Stimulated activated effector memory CD8-positive, alpha-beta T cell treated with anti-CD3 and anti-CD28 coated beads, Interleukin-12 subunit alpha, Interleukin-12 subunit beta, amount 100 ng/mL, for 72 hours (primary cell): ENCODE results near the gene GDPD2.
A peak's percentile ranks its signal among the peaks of the same experiment; 100 is the strongest.

ENCODE experiments used
- ATAC-seq: fragments of 150-1000 bp; cut with Tn5 transposase; 2 replicates; pipeline ENCODE4 v1.10.0; 2021
- DNase-seq, 2 donors: peaks; one replicate each; pipeline ENCODE4 v3.0.0; 2021 to 2022; ENCODE audit warnings: low spot score in 2 of 2
- H3K27ac Mint-ChIP-seq: one replicate; pipeline ENCODE4 v1.8.0; 2022; ENCODE audit warnings: mild to moderate bottlenecking, mixed read lengths
- H3K36me3 Mint-ChIP-seq: one replicate; pipeline ENCODE4 v1.8.0; 2022; ENCODE audit warnings: mild to moderate bottlenecking, mixed read lengths
- H3K4me1 Mint-ChIP-seq: one replicate; pipeline ENCODE4 v1.8.0; 2022; ENCODE audit warnings: mixed read lengths
- H3K4me3 Mint-ChIP-seq: one replicate; pipeline ENCODE4 v1.8.0; 2022; ENCODE audit warnings: mild to moderate bottlenecking, mixed read lengths
- H3K9me3 Mint-ChIP-seq: one replicate; pipeline ENCODE4 v1.8.0; 2022; ENCODE audit warnings: mixed read lengths

GDPD2 gene

DNA sequence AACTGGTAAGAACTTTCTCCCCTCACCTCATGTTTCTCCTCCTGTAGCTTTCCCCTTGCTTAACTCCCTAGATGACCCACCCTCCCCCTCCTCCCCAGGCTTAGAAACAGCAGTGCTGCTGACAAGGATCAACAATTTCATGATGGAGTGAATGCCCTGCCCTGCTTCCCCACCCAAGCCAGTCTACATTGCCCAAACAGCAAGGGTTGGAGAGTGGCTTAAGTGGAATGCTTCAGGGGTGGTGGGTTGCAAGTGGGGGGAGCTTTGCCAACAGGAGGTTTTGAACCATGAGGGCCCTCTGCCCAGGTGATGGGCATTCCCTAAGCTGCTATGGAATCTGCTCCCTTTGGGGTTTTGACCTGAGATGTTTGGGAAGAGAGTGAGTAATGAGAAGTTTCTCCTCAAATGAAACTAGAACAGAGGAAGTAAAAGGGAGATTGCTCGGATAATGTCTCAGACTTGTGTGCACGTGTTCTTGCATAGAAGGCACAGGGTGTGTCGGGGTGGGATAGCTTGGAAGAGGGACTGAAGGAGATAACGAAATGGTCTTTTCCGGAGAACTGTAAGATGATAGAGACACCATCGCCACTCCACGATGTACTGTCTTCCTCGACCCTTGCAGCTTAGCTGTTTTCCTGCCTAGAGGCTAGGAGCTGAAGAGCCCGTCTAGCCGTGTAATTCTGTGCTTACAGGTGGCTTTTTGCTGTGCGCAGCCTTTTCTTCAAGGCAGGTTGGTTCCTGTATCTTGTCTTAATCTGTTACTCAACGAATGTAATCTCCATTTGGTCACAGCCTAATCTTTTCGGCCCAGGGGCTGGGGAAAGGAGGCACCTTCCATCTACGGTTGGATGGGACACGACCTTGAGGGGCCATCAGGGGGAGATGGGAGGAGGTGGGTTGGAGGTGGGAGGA is 10.1 kb downstream of the GDPD2 start:
- Mint-ChIP-seq H3K4me1 (peaks cover 17% of the 10 kb centered on the region), H3K36me3 (peaks cover 6% of the 10 kb centered on the region), H3K27ac (peak overlapping the region; percentile 91), H3K4me3 (peak overlapping the region; percentile 85), H3K9me3 (no peaks in the 10 kb centered on the region)
- no peak for ATAC-seq
- DNase-seq = no peak

DNA sequence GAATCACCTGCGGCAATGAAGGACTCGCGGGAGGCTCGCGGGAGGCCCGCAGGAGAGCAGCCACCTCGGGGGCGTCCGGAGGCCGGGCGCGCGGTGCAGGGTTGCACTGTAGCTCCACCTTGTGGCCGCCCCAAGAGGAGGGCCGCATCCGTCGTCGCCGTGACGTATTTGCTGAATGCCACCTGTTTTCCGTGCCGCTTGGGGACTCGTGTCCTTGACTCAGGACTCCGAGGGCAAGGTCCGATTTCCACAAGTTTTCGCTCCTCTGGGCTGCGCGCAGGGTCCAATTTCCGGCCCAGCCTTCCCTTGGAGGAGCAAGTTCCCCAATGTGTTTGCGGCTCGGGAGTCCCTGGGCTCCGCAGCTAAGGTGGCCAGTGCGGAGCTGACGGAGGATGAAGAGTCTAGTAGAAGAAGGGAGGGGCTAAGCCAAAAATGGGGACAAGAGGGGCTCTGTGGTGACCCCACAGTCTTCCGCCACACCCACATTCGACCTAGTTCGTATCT is 10.8 kb downstream of the GDPD2 start:
- peak overlapping the region; percentile 85 for H3K4me3 Mint-ChIP-seq
- no peaks in the 10 kb centered on the region for H3K9me3 Mint-ChIP-seq
- ATAC-seq (peak; percentile 82), DNase-seq (peak; percentile 57 to 82)
- peaks cover 24% of the 10 kb centered on the region for H3K4me1 Mint-ChIP-seq
- H3K36me3 Mint-ChIP-seq = peaks cover 8% of the 10 kb centered on the region
- peak overlapping the region; percentile 91 for H3K27ac Mint-ChIP-seq

DNA sequence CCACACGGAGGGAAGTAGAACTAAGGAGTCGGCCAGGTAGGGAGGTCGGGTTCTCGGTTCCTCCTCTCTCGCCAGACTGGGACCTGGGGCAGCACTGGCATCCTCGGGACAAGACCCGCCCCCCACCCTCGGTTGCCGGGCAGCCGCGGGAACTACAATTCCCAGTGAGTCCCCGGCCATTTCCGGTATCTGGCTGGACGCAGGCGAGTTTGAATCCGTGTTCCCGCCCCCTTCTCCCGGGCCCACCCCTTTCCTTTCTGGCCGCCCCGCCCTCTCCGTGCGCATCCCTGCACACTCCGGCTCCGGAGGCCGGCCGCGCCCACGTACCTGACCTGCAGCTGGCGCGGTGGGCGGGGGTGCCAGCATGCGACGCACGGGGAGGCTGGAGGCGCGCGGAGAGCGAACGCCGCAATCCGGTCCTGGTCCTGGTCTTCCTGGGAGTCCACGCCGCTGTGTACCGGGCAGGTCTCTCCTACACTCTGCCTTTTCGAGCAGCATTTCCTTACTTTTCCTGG is 11.3 kb downstream of the GDPD2 start:
- Mint-ChIP-seq H3K36me3 (peaks cover 12% of the 10 kb centered on the region), H3K4me3 (peak overlapping the region; percentile 85), H3K27ac (peak overlapping the region; percentile 91), H3K9me3 (no peaks in the 10 kb centered on the region), H3K4me1 (peaks cover 29% of the 10 kb centered on the region)
- ATAC-seq (peak; percentile 75), DNase-seq (peak; percentile 24 to 69)

DNA sequence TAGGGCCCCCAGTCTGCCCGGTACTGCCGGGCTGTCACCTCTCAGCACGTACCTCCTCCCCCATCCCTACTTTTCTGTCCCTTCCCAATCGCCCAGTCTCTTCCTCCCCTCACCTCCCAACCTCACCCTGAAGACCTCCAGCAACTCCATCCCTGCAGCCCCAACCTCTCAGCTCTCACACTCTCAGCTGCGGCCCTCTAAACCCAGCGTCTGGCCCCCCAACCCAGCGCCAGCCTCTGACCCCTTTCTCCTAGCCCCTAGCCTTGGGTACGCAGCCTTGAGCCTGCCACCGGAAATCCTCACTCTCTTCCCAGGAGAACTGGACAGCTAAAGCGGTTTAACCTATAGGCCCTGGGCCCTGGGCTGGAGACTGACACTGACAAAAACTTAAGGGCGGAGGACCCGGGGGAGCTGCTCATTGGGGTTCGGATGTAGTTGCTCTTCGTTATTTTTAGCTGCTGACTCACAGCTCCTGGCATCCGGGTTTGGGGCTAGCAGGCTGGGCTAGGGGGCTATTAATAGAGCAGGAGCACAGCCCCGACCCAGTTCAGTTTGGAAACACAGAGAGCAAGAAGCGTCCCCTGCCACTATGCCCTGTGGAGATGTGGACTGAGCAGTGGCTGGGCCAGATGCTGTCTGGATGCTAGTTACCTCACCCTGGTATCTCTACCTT is 11.9 kb downstream of the GDPD2 start:
- H3K36me3 Mint-ChIP-seq = peaks cover 12% of the 10 kb centered on the region
- ATAC-seq = peak; percentile 2
- peaks cover 29% of the 10 kb centered on the region for H3K4me1 Mint-ChIP-seq
- H3K27ac Mint-ChIP-seq = peak overlapping the region; percentile 90
- DNase-seq = no peak
- peak overlapping the region; percentile 85 for H3K4me3 Mint-ChIP-seq
- no peaks in the 10 kb centered on the region for H3K9me3 Mint-ChIP-seq

DNA sequence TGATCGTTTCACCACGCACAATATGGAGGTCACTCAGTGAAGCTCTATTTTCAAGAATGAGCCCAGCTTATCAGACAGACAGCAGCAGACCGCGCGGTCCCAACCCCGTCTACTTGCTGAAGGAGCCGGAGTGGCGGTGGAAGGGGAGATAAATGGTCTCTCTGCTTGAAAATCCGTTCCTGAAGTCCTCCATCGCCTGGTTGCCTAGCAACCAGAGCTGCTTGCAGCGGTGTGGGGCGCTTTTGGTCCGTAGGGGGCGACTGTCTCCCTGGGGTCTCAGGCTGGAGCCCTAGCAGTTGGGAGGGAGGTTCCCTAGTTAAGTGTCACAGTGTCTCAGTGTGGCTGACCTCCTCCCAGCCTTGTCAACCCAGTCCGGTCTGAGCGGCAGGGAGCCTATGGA is 13.2 kb downstream of the GDPD2 start:
- H3K27ac Mint-ChIP-seq = no peak overlapping the region
- no peaks in the 10 kb centered on the region for H3K9me3 Mint-ChIP-seq
- DNase-seq (no peak), ATAC-seq (no peak)
- H3K4me3 Mint-ChIP-seq = no peak overlapping the region
- H3K36me3 Mint-ChIP-seq = peaks cover 12% of the 10 kb centered on the region
- peaks cover 29% of the 10 kb centered on the region for H3K4me1 Mint-ChIP-seq

DNA sequence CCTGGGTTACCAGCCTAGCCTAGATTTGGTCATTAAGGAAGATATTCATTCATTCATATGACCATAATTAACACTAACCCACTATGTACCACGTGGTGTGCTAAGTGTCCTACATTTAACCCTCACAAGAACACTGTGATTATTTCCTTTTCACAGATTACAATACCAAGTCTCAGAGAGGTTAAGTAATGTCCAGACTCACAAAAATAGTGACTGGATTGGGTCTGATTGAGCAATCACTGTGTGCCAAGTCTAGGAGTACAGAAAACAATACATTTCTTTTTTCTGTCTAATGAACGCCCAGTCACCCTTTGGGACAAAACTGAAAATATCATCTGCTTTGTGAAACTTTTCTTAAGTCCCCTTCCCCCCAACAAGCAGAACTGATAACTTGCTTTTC is 13.9 kb downstream of the GDPD2 start:
- Mint-ChIP-seq H3K27ac (no peak overlapping the region), H3K36me3 (peaks cover 12% of the 10 kb centered on the region), H3K4me3 (no peak overlapping the region), H3K4me1 (peaks cover 29% of the 10 kb centered on the region), H3K9me3 (no peaks in the 10 kb centered on the region)
- no peak for ATAC-seq
- no peak for DNase-seq

DNA sequence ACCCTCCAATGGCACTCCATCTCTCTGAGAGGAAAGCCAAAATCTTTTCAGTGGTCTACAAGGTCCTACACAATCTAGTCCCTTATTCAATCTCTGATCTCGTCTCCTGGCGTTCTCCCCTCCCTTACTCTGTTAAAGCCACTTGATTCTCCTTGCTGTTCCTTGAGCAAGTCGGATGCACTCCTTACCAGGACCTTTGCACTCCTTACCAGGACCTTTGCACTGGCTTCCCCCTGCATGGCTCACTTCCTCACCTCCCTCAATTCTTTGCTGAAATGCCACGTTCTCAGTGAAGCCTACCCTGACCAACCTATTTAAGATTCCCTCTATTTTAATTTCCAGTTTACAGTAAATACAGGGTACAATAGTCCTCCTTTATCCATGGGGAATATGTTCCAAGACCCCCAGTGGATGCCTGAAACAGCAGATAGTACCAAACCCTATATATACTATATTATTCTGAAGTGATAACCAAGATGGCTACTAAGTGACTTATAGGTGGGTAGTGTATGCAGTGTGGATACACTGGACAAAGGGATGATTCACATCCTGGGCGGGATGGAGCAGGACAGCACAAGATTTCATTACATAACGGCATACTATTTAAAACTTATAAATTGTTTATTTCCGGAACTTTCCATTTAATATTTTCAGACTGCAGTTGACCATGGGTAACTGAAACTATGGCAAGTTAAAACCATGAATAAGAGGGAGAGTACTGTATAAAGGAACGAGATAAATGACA is 15.0 kb downstream of the GDPD2 start:
- Mint-ChIP-seq H3K4me1 (peaks cover 29% of the 10 kb centered on the region), H3K9me3 (no peaks in the 10 kb centered on the region), H3K4me3 (no peak overlapping the region), H3K36me3 (peaks cover 12% of the 10 kb centered on the region), H3K27ac (no peak overlapping the region)
- ATAC-seq (no peak), DNase-seq (no peak)

DNA sequence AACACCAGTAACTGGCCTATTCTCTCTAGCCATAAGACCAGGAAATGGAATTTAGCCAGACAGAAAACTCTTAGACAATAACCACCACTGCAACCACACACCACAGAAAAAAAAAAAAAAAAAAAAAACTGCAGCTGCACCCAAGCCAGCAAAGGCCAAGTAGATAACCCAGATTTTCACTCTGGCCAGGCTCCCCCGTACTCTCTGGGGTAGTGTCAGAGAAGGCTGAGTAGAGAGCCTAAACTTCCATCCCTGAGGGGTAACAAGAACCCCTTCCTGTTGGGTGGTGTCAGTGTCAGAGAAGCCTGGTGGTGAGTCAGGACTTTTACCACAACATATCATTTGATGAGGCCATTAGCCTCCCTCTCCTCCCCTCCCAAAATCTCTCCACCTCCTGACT is 15.9 kb downstream of the GDPD2 start:
- ATAC-seq (peak; percentile 83), DNase-seq (no peak)
- Mint-ChIP-seq H3K4me3 (no peak overlapping the region), H3K27ac (peak overlapping the region; percentile 32), H3K9me3 (no peaks in the 10 kb centered on the region), H3K4me1 (peaks cover 30% of the 10 kb centered on the region), H3K36me3 (peaks cover 6% of the 10 kb centered on the region)

DNA sequence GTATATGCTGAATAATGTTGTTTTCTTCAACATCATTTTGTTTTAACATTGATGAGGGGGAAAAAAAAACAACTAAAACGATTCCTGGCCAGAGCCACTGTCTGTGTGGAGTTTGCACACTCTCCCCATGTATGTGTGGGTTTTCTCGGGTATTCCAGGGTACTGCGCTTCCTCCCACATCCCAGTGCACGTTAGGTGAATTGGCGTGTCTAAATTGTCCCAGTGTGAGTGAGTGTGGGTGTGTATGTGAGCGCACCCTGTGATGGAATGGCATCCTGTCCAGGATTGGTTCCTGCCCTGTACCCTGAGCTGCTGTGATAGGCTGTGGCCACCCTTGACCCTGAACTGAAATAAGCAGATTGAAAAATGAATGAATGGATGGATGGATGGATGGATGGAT is 19.1 kb downstream of the GDPD2 start:
- Mint-ChIP-seq H3K4me3 (no peak overlapping the region), H3K4me1 (peaks cover 34% of the 10 kb centered on the region), H3K9me3 (no peaks in the 10 kb centered on the region), H3K27ac (no peak overlapping the region), H3K36me3 (peaks cover 6% of the 10 kb centered on the region)
- no peak for ATAC-seq
- no peak for DNase-seq

DNA sequence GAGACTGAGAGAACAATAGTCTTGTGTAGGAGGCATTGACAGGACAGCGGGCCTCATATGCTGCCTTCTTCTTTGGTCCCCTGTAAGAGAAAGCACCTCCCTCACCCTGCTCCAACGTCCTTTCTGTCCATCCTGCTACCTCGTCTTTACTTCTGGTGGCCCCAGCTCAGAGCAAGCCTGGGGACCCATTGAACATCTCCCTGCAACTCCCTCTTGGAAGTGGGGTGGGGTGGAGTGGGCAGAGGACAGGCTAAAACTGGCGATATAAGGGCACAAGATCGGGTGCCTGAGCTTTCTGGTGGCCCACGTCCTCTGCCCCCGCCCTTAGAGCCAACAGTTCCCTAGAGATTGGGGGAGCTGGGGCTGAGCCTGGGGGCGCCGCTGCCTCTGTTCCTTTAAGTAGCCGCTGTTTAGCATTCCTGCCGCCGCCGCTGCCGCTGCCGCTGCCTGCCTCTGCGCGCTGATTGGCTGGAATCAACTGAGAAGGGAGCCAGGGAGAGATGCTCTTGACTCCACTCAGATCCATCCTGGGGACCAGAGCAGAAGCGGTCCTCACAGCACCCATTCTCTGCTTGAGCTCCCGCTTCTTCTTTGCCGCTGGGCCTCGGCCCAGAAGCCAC is 21.3 kb downstream of the GDPD2 start, which contains the start of gene DLG3:
Gene DLG3, plus strand, starts transcription at position 510 of the 620 bp plus-strand sequence. CDS start 367 bp downstream, outside the sequence.
- ATAC-seq = peak; percentile 81
- Mint-ChIP-seq H3K4me1 (peaks cover 15% of the 10 kb centered on the region), H3K4me3 (peak within 1 kb of the TSS; percentile 60), H3K36me3 (no peaks in the 10 kb centered on the region), H3K9me3 (no peaks in the 10 kb centered on the region), H3K27ac (peak within 1 kb of the TSS; percentile 70)
- DNase-seq = peak in 1 of 2 donors; percentile 64

DNA sequence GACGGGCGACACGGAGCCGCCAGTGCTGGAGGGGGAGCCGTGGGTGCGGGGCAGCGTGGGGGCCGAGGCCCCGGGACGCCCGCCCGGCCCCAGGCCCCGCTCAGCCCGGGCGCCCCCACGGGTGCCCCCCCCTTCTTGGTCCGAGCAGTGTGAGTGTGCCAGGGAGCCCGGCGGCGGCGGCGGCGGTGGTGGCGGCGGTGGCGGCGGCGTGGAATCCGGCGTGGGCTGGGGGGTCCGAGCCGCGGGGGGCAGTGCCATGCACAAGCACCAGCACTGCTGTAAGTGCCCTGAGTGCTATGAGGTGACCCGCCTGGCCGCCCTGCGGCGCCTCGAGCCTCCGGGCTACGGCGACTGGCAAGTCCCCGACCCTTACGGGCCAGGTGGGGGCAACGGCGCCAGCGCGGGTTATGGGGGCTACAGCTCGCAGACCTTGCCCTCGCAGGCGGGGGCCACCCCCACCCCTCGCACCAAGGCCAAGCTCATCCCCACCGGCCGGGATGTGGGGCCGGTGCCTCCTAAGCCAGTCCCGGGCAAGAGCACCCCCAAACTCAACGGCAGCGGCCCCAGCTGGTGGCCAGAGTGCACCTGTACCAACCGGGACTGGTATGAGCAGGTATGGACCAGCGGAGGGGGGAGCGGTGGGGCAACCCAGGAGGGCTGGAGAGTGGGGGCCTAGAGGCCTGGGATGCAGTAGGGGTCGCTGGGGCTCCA is 22.0 kb downstream of the GDPD2 start:
- no peak overlapping the region for H3K27ac Mint-ChIP-seq
- no peaks in the 10 kb centered on the region for H3K9me3 Mint-ChIP-seq
- peak overlapping the region; percentile 60 for H3K4me3 Mint-ChIP-seq
- no peak for DNase-seq
- H3K36me3 Mint-ChIP-seq = no peaks in the 10 kb centered on the region
- peaks cover 15% of the 10 kb centered on the region for H3K4me1 Mint-ChIP-seq
- ATAC-seq = peak; percentile 59

DNA sequence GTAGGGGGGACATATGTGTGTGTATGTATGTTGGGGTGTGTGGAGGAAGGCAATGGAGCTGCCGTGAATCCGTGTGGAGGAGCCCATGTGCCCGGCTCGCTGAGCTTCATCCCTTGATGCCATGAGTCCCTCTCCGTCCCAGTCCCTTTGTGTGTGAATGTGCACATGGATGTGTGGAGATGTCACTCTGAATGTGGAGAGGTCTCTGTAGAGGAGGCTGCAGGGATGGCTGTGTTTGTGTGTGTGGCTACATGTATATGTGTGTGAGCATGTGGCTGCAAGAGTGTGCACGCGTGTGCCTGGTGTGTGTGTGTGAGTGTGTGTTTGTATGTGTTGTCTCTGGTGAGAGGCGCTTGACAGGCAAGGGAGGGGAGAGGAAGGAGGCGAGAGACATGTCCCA is 22.8 kb downstream of the GDPD2 start:
- Mint-ChIP-seq H3K4me3 (peak overlapping the region; percentile 36), H3K4me1 (peaks cover 15% of the 10 kb centered on the region), H3K27ac (no peak overlapping the region), H3K36me3 (no peaks in the 10 kb centered on the region), H3K9me3 (no peaks in the 10 kb centered on the region)
- no peak for ATAC-seq
- no peak for DNase-seq

DNA sequence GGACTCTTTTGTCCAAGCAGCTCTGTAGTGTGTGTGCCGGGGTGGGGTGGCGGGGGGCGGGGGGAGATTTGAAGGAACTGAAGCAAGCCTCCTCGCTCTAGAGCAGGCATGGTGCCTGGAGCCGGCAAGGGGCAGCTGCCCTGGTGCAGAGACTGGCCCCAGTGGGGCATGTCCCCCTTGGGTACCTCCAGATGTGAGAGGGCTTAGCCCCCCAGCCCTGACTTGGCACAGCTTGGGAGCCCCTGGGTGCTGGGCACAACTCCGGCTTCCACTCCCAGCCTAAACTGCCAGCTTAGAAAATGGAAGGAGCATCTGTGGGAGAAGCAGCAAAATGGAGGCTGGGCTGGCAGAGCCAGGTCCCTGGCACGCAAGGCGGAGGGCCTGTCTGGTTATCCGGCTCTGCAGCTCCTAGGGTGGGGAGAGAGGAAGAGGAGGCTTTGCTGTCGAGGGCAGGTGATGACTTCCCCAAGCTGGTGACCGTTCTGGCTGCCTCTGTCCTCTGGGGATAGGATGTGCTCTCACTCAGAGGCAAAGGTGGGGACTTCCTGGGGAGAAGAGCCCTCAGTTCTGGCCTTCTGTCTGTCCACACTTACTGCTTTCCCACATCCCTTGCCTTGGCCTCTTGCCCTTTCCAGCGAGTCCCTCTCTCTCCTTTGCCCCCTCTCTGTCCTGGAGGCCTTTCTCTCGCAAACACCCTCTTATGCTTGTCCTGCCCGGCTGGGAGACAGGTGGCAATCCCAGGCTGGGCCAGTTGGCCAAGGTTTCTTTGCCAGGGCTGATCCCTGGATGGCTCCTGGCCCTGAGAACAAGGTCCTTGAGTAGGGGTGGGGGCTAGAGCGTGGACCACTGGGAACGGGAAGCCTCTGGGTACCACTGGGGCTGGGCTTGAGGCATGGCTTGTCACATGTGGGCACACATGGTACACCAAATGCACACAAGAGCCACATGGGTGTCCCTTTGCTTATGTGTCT is 23.6 kb downstream of the GDPD2 start:
- Mint-ChIP-seq H3K36me3 (no peaks in the 10 kb centered on the region), H3K9me3 (no peaks in the 10 kb centered on the region), H3K27ac (no peak overlapping the region), H3K4me3 (no peak overlapping the region), H3K4me1 (peaks cover 15% of the 10 kb centered on the region)
- DNase-seq (no peak), ATAC-seq (no peak)
